Panc1 (cell line): ENCODE data around the gene FARS2. TPM values are rescaled to one million over a fixed set of nuclear protein-coding genes. Genes with fewer than 3 reads are reported as not detected.

Experiments used
- ATAC-seq: fragments of 200-7000 bp; cut with Tn5 transposase; 2 replicates; pipeline ENCODE4 v1.9.1; 2020; ENCODE audit warnings: mild to moderate bottlenecking, moderate library complexity
- BruUV-seq: library from RNA; stranded (reverse); fragments of 400-500 nt; replicated peaks from 2 replicates; lab custom pipeline; 2021; lab: Mats Ljungman, UMichigan
- CTCF ChIA-PET: fragments of 300-600 bp; sonication (Branson Sonifier 250); formaldehyde crosslinking; loops from one replicate; lab custom pipeline; 2022; ENCODE audit warnings: antibody characterized with exemption; lab: Charles Lee
- POLR2A ChIA-PET: fragments of 300-600 bp; sonication (Branson Sonifier 250); formaldehyde crosslinking; loops from one replicate; lab custom pipeline; 2022; ENCODE audit warnings: antibody characterized with exemption; lab: Charles Lee
- DNase-seq: peaks from one replicate; pipeline ENCODE4 v3.0.0-alpha.2; 2010; ENCODE audit warnings: low read depth, low spot score
- H3K27ac ChIP-seq: 2 replicates; pipeline ENCODE4 v1.5.1; 2011; ENCODE audit warnings: mild to moderate bottlenecking, low read length, inconsistent platforms
- H3K27me3 ChIP-seq: fragments of 200-500 bp; sonication (Bioruptor generic); 2 replicates; pipeline ENCODE4 v1.6.0; 2014; ENCODE audit warnings: low read length, inconsistent platforms; ENCODE audit not compliant: control insufficient read depth, insufficient read depth
- H3K36me3 ChIP-seq: fragments of 200-500 bp; sonication (Bioruptor generic); 2 replicates; pipeline ENCODE4 v1.5.1; 2014; ENCODE audit warnings: inconsistent platforms, mild to moderate bottlenecking, low read length, moderate library complexity; ENCODE audit not compliant: control insufficient read depth, insufficient read depth
- H3K4me1 ChIP-seq: 2 replicates; pipeline ENCODE4 v1.5.1; 2011; ENCODE audit warnings: inconsistent platforms, mild to moderate bottlenecking, low read length, moderate library complexity; ENCODE audit not compliant: control insufficient read depth, insufficient read depth
- H3K4me3 ChIP-seq, 2 experiments: 2 replicates each; pipeline ENCODE4 v1.5.1; 2011 to 2012; ENCODE audit warnings: low read depth in 2 of 2, low read length in 2 of 2, mild to moderate bottlenecking in 2 of 2, inconsistent platforms in 1 of 2, moderate library complexity in 1 of 2
- H3K9me3 ChIP-seq: fragments of 200-500 bp; sonication (Bioruptor generic); 2 replicates; pipeline ENCODE4 v1.5.1; 2014; ENCODE audit warnings: low read depth, mild to moderate bottlenecking, inconsistent platforms, low read length, moderate library complexity; ENCODE audit not compliant: control insufficient read depth, insufficient read depth
- POLR2AphosphoS5 ChIP-seq: IDR thresholded peaks from 2 replicates; pipeline ENCODE4 v1.6.1; 2012; ENCODE audit warnings: mild to moderate bottlenecking, low read depth, low read length, moderate library complexity
- SIN3A ChIP-seq: IDR thresholded peaks from 2 replicates; pipeline ENCODE4 v1.6.1; 2012; ENCODE audit warnings: low read depth, mild to moderate bottlenecking, low read length, moderate library complexity, borderline replicate concordance; ENCODE audit not compliant: insufficient read depth
- TCF7L2 ChIP-seq: IDR thresholded peaks from 2 replicates; pipeline ENCODE4 v1.6.1; 2011; ENCODE audit warnings: mild to moderate bottlenecking, low read depth, low read length, inconsistent platforms
- in situ Hi-C: cut with HindIII; loops from 2 replicates; pipeline ENCODE4 v1.10.0; 2016; ENCODE audit warnings: low sequenced_read_pairs, low pct_unique_long_range_greater_than_20kb
- intact Hi-C: fragments of 100-400 bp; cut with micrococcal nuclease; formaldehyde crosslinking; loops from one replicate; pipeline ENCODE4 v1.10.0; 2022; ENCODE audit not compliant: unreplicated experiment
- total RNA-seq: library from RNA; stranded (reverse); gene quantifications from one replicate; pipeline ENCODE4 v1.2.1, GENCODE V29; 2021; ENCODE audit not compliant: unreplicated experiment
- TF ChIP-seq, protein P1 (sequence below): fragments of 450-650 bp; IDR thresholded peaks from 2 replicates; pipeline ENCODE4 v1.5.1; 2017; ENCODE audit warnings: mild to moderate bottlenecking
- TF ChIP-seq, protein P2 (sequence below), 2 experiments: IDR thresholded peaks; 2 replicates each; pipeline ENCODE4 v1.6.1; 2011 to 2012; ENCODE audit warnings: low read depth in 2 of 2, control low read depth in 1 of 2, low read length in 1 of 2, mild to moderate bottlenecking in 1 of 2, moderate library complexity in 1 of 2; ENCODE audit not compliant: insufficient read depth in 1 of 2

FARS2 gene
- total RNA-seq, 1 experiment from 2014 or later, result 12.8 TPM

DNA sequence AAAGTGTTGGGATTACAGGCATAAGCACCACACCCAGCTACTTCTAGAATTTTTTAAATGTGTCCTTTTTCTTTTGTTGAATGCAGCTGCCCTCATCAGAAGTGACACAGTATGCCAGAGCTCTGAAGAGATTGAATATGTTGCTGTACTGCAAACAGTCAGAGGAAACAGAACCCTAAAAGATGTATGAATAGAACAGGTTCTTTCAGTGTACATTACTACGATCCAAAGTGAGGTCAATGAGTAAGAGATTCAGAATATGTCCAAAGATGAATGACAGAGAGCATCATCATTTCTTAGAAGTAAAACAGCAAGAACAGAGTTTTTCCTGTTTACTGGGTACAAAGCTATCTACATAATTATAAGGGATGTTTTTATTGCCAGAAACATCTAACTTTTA is 476.9 kb downstream of the FARS2 start:
- Histone ChIP-seq H3K36me3 (no peaks in the 10 kb centered on the region), H3K4me3 (no peak overlapping the region), H3K27me3 (no peaks in the 10 kb centered on the region), H3K4me1 (no peaks in the 10 kb centered on the region), H3K27ac (no peak overlapping the region), H3K9me3 (no peaks in the 10 kb centered on the region)
- DNase-seq (no peak), ATAC-seq (no peak)
- TF ChIP-seq TCF7L2 (no peak), POLR2AphosphoS5 (no peak), SIN3A (no peak)
- intact Hi-C loops, result no loop called here
- in situ Hi-C loops, result no loop called here
- ChIA-PET CTCF (no interaction called here), POLR2A (no interaction called here)
- no TSS peak for BruUV-seq

GRCh38 chr6:5744497-5744896 is 483.2 kb downstream of the FARS2 start:
- no peaks in the 10 kb centered on the region for H3K9me3 ChIP-seq
- H3K27ac ChIP-seq, result no peak overlapping the region
- in situ Hi-C loops (no loop called here), intact Hi-C loops (no loop called here)
- DNase-seq (no peak), ATAC-seq (no peak)
- no TSS peak for BruUV-seq
- no peaks in the 10 kb centered on the region for H3K4me1 ChIP-seq
- H3K4me3 ChIP-seq, result no peak overlapping the region
- no peaks in the 10 kb centered on the region for H3K27me3 ChIP-seq
- no peaks in the 10 kb centered on the region for H3K36me3 ChIP-seq
- TF ChIP-seq POLR2AphosphoS5, result no peak
- no peak for TF ChIP-seq TCF7L2
- no peak for TF ChIP-seq SIN3A
- TF ChIP-seq, protein P1, sequence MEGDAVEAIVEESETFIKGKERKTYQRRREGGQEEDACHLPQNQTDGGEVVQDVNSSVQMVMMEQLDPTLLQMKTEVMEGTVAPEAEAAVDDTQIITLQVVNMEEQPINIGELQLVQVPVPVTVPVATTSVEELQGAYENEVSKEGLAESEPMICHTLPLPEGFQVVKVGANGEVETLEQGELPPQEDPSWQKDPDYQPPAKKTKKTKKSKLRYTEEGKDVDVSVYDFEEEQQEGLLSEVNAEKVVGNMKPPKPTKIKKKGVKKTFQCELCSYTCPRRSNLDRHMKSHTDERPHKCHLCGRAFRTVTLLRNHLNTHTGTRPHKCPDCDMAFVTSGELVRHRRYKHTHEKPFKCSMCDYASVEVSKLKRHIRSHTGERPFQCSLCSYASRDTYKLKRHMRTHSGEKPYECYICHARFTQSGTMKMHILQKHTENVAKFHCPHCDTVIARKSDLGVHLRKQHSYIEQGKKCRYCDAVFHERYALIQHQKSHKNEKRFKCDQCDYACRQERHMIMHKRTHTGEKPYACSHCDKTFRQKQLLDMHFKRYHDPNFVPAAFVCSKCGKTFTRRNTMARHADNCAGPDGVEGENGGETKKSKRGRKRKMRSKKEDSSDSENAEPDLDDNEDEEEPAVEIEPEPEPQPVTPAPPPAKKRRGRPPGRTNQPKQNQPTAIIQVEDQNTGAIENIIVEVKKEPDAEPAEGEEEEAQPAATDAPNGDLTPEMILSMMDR, result no peak
- TF ChIP-seq, protein P2, sequence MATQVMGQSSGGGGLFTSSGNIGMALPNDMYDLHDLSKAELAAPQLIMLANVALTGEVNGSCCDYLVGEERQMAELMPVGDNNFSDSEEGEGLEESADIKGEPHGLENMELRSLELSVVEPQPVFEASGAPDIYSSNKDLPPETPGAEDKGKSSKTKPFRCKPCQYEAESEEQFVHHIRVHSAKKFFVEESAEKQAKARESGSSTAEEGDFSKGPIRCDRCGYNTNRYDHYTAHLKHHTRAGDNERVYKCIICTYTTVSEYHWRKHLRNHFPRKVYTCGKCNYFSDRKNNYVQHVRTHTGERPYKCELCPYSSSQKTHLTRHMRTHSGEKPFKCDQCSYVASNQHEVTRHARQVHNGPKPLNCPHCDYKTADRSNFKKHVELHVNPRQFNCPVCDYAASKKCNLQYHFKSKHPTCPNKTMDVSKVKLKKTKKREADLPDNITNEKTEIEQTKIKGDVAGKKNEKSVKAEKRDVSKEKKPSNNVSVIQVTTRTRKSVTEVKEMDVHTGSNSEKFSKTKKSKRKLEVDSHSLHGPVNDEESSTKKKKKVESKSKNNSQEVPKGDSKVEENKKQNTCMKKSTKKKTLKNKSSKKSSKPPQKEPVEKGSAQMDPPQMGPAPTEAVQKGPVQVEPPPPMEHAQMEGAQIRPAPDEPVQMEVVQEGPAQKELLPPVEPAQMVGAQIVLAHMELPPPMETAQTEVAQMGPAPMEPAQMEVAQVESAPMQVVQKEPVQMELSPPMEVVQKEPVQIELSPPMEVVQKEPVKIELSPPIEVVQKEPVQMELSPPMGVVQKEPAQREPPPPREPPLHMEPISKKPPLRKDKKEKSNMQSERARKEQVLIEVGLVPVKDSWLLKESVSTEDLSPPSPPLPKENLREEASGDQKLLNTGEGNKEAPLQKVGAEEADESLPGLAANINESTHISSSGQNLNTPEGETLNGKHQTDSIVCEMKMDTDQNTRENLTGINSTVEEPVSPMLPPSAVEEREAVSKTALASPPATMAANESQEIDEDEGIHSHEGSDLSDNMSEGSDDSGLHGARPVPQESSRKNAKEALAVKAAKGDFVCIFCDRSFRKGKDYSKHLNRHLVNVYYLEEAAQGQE (IDR thresholded peaks at IDR 0.05; ENCODE audit: insufficient read depth in 1 of 2, low read depth in 2 of 2, low read length in 1 of 2), result no peak
- ChIA-PET POLR2A (no interaction called here), CTCF (interaction anchor here (0.5 to 0.6 kb wide), 2 partner anchors 125 to 351 kb away, joined by 3 to 4 read pairs; no protein-coding TSS in a partner anchor)

- ChIA-PET CTCF (interaction anchor here (0.6 kb wide), 1 partner anchor 124 kb away, joined by 4 read pairs; no protein-coding TSS in a partner anchor), POLR2A (no interaction called here)
- Histone ChIP-seq H3K9me3 (no peaks in the 10 kb centered on the region), H3K36me3 (no peaks in the 10 kb centered on the region), H3K4me3 (no peak overlapping the region), H3K27me3 (no peaks in the 10 kb centered on the region), H3K4me1 (no peaks in the 10 kb centered on the region), H3K27ac (no peak overlapping the region)
- in situ Hi-C loops (no loop called here), intact Hi-C loops (no loop called here)
- DNase-seq (no peak), ATAC-seq (no peak)
- no TSS peak for BruUV-seq
- TF ChIP-seq POLR2AphosphoS5 (no peak), SIN3A (no peak), TCF7L2 (no peak)
- TF ChIP-seq, protein P1, result no peak
- TF ChIP-seq, protein P2 (IDR thresholded peaks at IDR 0.05; ENCODE audit: insufficient read depth in 1 of 2, low read depth in 2 of 2, low read length in 1 of 2), result no peak
Observed at GRCh38 chr6:5745081-5745480, 483.8 kb downstream of the FARS2 start.
